SK-N-SH treated with all-trans-retinoic acid at 6 μM for 48 hours (cell line): Measurements from ENCODE around the gene AMOTL1.

Experiments
- ATAC-seq: fragments of 200-7000 bp; cut with Tn5 transposase; 3 replicates; pipeline ENCODE4 v1.9.1; 2020; ENCODE audit warnings: mild to moderate bottlenecking, moderate library complexity
- ARNTL ChIP-seq: fragments of 450-650 bp; formaldehyde crosslinking; IDR thresholded peaks from 2 replicates; pipeline ENCODE4 v1.5.0; 2020; ENCODE audit warnings: low read depth, mild to moderate bottlenecking, moderate library complexity, borderline replicate concordance
- BACH2 ChIP-seq: fragments of 250-450 bp; sonication (Bioruptor Pico); IDR thresholded peaks from 2 replicates; pipeline ENCODE4 v1.9.0; 2021; ENCODE audit warnings: mild to moderate bottlenecking, borderline replicate concordance
- CSDC2 ChIP-seq: fragments of 250-450 bp; sonication (Bioruptor Pico); IDR thresholded peaks from 2 replicates; pipeline ENCODE4 v1.5.0; 2020; ENCODE audit warnings: mild to moderate bottlenecking, moderate library complexity
- ESRRG ChIP-seq: fragments of 250-450 bp; sonication (Bioruptor Pico); IDR thresholded peaks from 2 replicates; pipeline ENCODE4 v1.6.1; 2021; ENCODE audit warnings: mild to moderate bottlenecking
- ISL1 ChIP-seq: fragments of 250-450 bp; sonication (Bioruptor Pico); IDR thresholded peaks from 2 replicates; pipeline ENCODE4 v2.1.2; 2022; ENCODE audit warnings: mild to moderate bottlenecking, moderate library complexity
- OSR1 ChIP-seq: fragments of 250-450 bp; sonication (Bioruptor Pico); IDR thresholded peaks from 2 replicates; pipeline ENCODE4 v1.8.0; 2022; ENCODE audit warnings: moderate library complexity, mild to moderate bottlenecking, inconsistent platforms
- PPARA ChIP-seq: fragments of 250-450 bp; sonication (Bioruptor Pico); IDR thresholded peaks from 2 replicates; pipeline ENCODE4 v1.5.0; 2020; ENCODE audit warnings: mild to moderate bottlenecking, borderline replicate concordance
- RARB ChIP-seq: fragments of 250-450 bp; sonication (Bioruptor Pico); IDR thresholded peaks from 2 replicates; pipeline ENCODE4 v1.8.0; 2021; ENCODE audit warnings: mild to moderate bottlenecking, moderate library complexity
- SNAI2 ChIP-seq: fragments of 250-450 bp; sonication (Bioruptor Pico); IDR thresholded peaks from 2 replicates; pipeline ENCODE4 v1.5.0; 2020; ENCODE audit warnings: mild to moderate bottlenecking, moderate library complexity
- TOX ChIP-seq: fragments of 250-450 bp; sonication (Bioruptor Pico); IDR thresholded peaks from 2 replicates; pipeline ENCODE4 v1.8.0; 2021; ENCODE audit warnings: mild to moderate bottlenecking, moderate library complexity, borderline replicate concordance
- ZC3H10 ChIP-seq: fragments of 250-450 bp; sonication (Bioruptor Pico); IDR thresholded peaks from 2 replicates; pipeline ENCODE4 v1.5.1; 2021; ENCODE audit warnings: mild to moderate bottlenecking, moderate library complexity
- ZFP3 ChIP-seq: fragments of 250-450 bp; sonication (Bioruptor Pico); IDR thresholded peaks from 2 replicates; pipeline ENCODE4 v1.5.0; 2020; ENCODE audit warnings: mild to moderate bottlenecking, moderate library complexity
- ZFP30 ChIP-seq: fragments of 450-650 bp; formaldehyde crosslinking; IDR thresholded peaks from 2 replicates; pipeline ENCODE4 v1.5.0; 2022; ENCODE audit warnings: mild to moderate bottlenecking, moderate library complexity
- ZNF565 ChIP-seq: fragments of 450-650 bp; formaldehyde crosslinking; conservative IDR thresholded peaks from 2 replicates; pipeline ENCODE4 v1.5.0; 2020; ENCODE audit warnings: low read depth, mild to moderate bottlenecking, moderate library complexity
- ZNF70 ChIP-seq: fragments of 450-650 bp; formaldehyde crosslinking; IDR thresholded peaks from 2 replicates; pipeline ENCODE4 v1.5.0; 2020; ENCODE audit warnings: mild to moderate bottlenecking, moderate library complexity
- TF ChIP-seq, protein P1 (sequence below): fragments of 250-450 bp; sonication (Bioruptor Pico); IDR thresholded peaks from 2 replicates; pipeline ENCODE4 v1.8.0; 2021; ENCODE audit warnings: low read depth, mild to moderate bottlenecking, moderate library complexity, borderline replicate concordance
- TF ChIP-seq, protein P2 (sequence below): fragments of 250-450 bp; sonication (Bioruptor Pico); IDR thresholded peaks from 2 replicates; pipeline ENCODE4 v1.5.0; 2020; ENCODE audit warnings: mild to moderate bottlenecking, moderate library complexity
- TF ChIP-seq, protein P3 (sequence below): fragments of 250-450 bp; sonication (Bioruptor Pico); IDR thresholded peaks from 2 replicates; pipeline ENCODE4 v1.5.1; 2020; ENCODE audit warnings: low read depth, mild to moderate bottlenecking, moderate library complexity
- TF ChIP-seq, protein P4 (sequence below): fragments of 250-450 bp; sonication (Bioruptor Pico); IDR thresholded peaks from 2 replicates; pipeline ENCODE4 v1.5.1; 2021; ENCODE audit warnings: mild to moderate bottlenecking, moderate library complexity
- TF ChIP-seq, protein P5 (sequence below): fragments of 250-450 bp; sonication (Bioruptor Pico); IDR thresholded peaks from 2 replicates; pipeline ENCODE4 v1.8.0; 2020; ENCODE audit warnings: mild to moderate bottlenecking, moderate library complexity, borderline replicate concordance

Gene AMOTL1

DNA sequence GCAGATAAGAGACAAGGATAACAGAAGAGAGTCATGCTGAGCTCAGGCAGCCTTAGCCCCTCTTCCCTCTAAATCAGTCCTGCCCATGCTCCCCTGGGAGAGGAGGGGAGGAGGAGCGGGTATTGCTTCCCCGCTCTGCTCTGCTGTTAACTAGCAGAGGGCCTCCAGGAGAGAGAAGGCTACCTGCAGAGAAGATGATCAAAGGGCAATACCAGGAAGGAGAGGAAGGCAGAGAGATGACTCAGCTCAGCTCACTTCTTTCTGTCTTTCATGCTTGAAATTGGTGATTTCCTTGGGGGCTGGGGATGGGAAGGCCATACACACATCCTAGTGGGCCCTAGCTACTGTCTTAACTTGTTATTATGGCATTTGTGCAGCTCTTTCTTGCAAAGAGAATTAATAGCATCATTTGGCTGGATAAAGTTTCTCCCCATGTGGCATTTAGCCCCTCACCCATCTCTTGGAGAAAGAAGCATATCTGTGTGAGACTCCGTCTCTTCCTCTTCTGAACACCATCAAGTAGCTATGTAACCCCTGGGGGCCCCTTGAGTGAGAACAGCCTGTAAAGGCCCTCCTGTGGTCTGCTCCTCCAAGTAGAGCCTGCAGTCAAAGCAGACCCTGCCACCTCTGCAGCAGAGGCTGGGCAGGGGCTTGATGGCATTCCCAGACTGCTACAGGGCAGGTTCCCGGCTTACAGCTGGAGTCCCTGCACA is 33.4 kb upstream of the AMOTL1 start:
- TF ChIP-seq OSR1 (CRISPR knock-in tag) = no peak
- TF ChIP-seq, protein P1, sequence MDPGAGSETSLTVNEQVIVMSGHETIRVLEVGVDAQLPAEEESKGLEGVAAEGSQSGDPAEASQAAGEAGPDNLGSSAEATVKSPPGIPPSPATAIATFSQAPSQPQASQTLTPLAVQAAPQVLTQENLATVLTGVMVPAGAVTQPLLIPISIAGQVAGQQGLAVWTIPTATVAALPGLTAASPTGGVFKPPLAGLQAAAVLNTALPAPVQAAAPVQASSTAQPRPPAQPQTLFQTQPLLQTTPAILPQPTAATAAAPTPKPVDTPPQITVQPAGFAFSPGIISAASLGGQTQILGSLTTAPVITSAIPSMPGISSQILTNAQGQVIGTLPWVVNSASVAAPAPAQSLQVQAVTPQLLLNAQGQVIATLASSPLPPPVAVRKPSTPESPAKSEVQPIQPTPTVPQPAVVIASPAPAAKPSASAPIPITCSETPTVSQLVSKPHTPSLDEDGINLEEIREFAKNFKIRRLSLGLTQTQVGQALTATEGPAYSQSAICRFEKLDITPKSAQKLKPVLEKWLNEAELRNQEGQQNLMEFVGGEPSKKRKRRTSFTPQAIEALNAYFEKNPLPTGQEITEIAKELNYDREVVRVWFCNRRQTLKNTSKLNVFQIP (CRISPR knock-in tag) = no peak
- no peak for TF ChIP-seq ZFP3 (CRISPR knock-in tag)
- no peak for TF ChIP-seq ARNTL (CRISPR knock-in tag)
- no peak for TF ChIP-seq ISL1 (CRISPR knock-in tag)
- TF ChIP-seq ESRRG = no peak
- TF ChIP-seq RARB (CRISPR knock-in tag) = no peak
- TF ChIP-seq, protein P2, sequence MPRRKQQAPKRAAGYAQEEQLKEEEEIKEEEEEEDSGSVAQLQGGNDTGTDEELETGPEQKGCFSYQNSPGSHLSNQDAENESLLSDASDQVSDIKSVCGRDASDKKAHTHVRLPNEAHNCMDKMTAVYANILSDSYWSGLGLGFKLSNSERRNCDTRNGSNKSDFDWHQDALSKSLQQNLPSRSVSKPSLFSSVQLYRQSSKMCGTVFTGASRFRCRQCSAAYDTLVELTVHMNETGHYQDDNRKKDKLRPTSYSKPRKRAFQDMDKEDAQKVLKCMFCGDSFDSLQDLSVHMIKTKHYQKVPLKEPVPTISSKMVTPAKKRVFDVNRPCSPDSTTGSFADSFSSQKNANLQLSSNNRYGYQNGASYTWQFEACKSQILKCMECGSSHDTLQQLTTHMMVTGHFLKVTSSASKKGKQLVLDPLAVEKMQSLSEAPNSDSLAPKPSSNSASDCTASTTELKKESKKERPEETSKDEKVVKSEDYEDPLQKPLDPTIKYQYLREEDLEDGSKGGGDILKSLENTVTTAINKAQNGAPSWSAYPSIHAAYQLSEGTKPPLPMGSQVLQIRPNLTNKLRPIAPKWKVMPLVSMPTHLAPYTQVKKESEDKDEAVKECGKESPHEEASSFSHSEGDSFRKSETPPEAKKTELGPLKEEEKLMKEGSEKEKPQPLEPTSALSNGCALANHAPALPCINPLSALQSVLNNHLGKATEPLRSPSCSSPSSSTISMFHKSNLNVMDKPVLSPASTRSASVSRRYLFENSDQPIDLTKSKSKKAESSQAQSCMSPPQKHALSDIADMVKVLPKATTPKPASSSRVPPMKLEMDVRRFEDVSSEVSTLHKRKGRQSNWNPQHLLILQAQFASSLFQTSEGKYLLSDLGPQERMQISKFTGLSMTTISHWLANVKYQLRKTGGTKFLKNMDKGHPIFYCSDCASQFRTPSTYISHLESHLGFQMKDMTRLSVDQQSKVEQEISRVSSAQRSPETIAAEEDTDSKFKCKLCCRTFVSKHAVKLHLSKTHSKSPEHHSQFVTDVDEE = no peak
- TF ChIP-seq CSDC2 (CRISPR knock-in tag) = no peak
- no peak for TF ChIP-seq BACH2 (CRISPR knock-in tag)
- no peak for TF ChIP-seq ZNF70 (CRISPR knock-in tag)
- TF ChIP-seq, protein P3, sequence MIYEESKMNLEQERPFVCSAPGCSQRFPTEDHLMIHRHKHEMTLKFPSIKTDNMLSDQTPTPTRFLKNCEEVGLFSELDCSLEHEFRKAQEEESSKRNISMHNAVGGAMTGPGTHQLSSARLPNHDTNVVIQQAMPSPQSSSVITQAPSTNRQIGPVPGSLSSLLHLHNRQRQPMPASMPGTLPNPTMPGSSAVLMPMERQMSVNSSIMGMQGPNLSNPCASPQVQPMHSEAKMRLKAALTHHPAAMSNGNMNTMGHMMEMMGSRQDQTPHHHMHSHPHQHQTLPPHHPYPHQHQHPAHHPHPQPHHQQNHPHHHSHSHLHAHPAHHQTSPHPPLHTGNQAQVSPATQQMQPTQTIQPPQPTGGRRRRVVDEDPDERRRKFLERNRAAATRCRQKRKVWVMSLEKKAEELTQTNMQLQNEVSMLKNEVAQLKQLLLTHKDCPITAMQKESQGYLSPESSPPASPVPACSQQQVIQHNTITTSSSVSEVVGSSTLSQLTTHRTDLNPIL (CRISPR knock-in tag) = no peak
- no peak for TF ChIP-seq ZFP30 (CRISPR knock-in tag)
- TF ChIP-seq TOX (CRISPR knock-in tag) = no peak
- no peak for TF ChIP-seq SNAI2 (CRISPR knock-in tag)
- no peak for TF ChIP-seq ZNF565 (CRISPR knock-in tag)
- TF ChIP-seq PPARA (CRISPR knock-in tag) = no peak
- TF ChIP-seq, protein P4, sequence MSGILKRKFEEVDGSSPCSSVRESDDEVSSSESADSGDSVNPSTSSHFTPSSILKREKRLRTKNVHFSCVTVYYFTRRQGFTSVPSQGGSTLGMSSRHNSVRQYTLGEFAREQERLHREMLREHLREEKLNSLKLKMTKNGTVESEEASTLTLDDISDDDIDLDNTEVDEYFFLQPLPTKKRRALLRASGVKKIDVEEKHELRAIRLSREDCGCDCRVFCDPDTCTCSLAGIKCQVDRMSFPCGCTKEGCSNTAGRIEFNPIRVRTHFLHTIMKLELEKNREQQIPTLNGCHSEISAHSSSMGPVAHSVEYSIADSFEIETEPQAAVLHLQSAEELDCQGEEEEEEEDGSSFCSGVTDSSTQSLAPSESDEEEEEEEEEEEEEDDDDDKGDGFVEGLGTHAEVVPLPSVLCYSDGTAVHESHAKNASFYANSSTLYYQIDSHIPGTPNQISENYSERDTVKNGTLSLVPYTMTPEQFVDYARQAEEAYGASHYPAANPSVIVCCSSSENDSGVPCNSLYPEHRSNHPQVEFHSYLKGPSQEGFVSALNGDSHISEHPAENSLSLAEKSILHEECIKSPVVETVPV (CRISPR knock-in tag) = no peak
- no peak for ATAC-seq

DNA sequence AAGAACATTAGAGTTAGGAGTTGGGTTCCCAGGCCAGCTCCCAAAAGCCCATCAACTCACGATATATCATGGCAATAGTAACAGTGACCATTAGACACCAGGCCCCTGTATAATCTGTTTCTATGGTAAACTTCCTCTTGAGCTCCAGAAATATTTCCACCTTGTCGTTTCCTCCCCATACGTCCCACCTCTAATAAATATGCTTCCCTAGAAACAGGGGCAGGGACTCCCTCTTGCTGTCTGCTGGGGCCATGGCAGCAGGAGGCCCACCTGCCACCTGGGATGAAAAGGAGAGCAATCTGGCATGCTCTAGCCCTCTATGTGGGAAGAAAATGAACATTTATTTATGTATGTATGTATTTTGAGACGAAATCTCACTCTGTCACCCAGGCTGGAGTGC is 32.2 kb upstream of the AMOTL1 start:
- no peak for ATAC-seq
- TF ChIP-seq ARNTL (CRISPR knock-in tag) (no peak), ZC3H10 (CRISPR knock-in tag) (no peak), ZNF565 (CRISPR knock-in tag) (no peak), ZFP3 (CRISPR knock-in tag) (no peak), ISL1 (CRISPR knock-in tag) (no peak), ZNF70 (CRISPR knock-in tag) (no peak), BACH2 (CRISPR knock-in tag) (no peak)
- TF ChIP-seq, protein P5, sequence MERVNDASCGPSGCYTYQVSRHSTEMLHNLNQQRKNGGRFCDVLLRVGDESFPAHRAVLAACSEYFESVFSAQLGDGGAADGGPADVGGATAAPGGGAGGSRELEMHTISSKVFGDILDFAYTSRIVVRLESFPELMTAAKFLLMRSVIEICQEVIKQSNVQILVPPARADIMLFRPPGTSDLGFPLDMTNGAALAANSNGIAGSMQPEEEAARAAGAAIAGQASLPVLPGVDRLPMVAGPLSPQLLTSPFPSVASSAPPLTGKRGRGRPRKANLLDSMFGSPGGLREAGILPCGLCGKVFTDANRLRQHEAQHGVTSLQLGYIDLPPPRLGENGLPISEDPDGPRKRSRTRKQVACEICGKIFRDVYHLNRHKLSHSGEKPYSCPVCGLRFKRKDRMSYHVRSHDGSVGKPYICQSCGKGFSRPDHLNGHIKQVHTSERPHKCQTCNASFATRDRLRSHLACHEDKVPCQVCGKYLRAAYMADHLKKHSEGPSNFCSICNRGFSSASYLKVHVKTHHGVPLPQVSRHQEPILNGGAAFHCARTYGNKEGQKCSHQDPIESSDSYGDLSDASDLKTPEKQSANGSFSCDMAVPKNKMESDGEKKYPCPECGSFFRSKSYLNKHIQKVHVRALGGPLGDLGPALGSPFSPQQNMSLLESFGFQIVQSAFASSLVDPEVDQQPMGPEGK (CRISPR knock-in tag) = no peak
- TF ChIP-seq, protein P3 (CRISPR knock-in tag) = no peak
- TF ChIP-seq, protein P4 (CRISPR knock-in tag) = no peak
